ENCODE measurements around the gene VPS37B.

Gene VPS37B

GRCh38 chr12:122851820-122852219 is 44.1 kb downstream of the VPS37B start:
- peak; percentile 73 for DNase-seq

DNA sequence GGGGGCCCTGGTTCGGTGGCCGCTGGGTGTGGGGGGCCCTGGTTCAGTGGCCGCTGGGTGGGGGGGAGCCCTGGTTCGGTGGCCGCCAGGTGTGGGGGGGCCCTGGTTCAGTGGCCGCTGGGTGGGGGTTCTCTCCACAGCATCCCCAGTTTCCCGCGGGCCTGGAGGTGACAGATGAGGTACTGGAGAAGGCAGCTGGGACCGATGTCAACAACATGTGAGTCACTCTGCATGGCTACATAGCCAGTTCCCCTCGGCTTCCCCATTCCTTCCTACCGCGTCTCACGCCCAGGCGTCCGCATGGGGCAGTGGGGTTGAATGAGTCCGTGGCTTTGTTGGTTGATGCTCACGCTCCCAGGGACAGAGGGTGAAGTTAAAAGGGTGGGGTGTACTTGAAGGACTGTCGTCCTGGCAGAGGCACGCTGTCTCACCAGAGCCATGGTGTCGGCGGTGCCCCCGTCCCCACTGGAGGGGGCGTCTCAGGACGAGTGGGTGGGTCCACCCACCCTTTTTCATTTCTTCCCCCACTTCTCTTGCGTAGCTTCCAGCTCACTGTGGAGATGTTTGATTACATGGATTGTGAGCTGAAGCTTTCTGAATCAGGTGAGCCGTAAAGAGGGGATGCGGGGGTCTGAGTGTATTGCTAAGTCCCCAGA is 45.1 kb downstream of the VPS37B start:
- peak; percentile 31 for DNase-seq

- no peak for DNase-seq
Observed at GRCh38 chr12:122850048-122850445, 45.9 kb downstream of the VPS37B start.

- no peak for DNase-seq
Observed at GRCh38 chr12:122849352-122850047, 46.4 kb downstream of the VPS37B start.

- DNase-seq: no peak
Observed at GRCh38 chr12:122848471-122849351, 47.2 kb downstream of the VPS37B start.

DNA sequence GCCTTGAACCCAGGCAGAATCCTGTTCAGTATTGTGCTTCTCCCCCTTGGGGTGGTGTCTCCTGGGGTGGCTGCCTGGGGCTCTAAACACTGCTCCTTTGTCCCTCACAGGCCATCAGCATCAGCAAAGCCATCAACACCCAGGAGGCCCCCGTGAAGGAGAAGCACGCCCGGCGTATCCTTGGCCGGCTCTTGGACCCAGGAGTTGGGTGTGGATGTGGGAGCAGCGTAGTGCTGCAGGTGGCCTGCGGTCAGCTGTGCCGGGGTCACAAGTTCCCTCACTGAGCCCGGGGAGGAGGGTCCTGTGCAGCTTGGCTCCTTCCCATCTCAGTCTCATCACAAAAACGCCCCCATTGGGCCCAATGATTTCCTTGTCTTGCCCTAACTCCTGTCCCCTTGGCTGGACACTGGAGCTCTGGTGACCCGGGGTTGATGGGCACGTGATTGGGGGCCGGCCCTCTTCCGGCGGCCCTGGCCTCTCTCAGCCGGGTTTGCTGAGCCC is 48.0 kb downstream of the VPS37B start:
- DNase-seq: no peak

GRCh38 chr12:122847516-122847836 is 48.4 kb downstream of the VPS37B start:
- no peak for DNase-seq

- no peak for DNase-seq
Observed at GRCh38 chr12:122846622-122847515, 49.1 kb downstream of the VPS37B start.

DNA sequence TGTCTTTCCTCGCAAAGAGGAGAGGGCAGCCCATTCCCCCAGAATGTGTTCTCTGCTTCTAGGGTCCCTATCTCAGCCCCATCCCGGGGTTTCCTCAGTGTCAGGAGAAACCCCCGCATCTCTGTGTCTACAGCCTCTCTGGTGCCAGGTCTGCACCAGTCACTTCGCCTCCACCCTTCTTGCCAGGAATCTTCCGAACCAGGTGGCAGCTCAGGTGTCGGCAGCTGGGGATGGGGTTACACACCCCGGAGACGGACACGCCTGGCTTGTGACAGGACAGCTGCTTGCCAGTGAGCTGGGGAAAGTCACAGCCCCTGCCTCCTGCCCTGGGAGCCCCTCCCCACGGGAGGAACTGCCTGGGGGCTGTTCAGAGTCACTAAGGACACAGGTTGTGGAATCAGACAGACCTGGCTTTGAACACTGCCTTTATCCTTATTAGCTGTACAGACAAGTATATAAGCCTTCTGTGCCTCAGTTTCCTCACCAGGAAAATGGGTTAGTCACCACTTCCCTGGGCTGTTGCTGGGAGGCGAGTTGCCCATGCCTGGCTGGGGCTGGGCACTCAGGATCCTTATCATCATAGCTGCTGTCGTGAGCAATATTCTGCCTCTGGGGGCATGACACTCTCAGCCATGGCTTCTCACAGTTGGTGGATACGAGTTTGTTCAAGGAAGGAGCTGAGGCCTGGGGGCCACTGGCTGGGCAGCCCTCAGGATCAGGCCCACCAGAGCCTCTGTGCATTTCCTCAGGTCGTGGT is 49.9 kb downstream of the VPS37B start:
- no peak for DNase-seq

DNA sequence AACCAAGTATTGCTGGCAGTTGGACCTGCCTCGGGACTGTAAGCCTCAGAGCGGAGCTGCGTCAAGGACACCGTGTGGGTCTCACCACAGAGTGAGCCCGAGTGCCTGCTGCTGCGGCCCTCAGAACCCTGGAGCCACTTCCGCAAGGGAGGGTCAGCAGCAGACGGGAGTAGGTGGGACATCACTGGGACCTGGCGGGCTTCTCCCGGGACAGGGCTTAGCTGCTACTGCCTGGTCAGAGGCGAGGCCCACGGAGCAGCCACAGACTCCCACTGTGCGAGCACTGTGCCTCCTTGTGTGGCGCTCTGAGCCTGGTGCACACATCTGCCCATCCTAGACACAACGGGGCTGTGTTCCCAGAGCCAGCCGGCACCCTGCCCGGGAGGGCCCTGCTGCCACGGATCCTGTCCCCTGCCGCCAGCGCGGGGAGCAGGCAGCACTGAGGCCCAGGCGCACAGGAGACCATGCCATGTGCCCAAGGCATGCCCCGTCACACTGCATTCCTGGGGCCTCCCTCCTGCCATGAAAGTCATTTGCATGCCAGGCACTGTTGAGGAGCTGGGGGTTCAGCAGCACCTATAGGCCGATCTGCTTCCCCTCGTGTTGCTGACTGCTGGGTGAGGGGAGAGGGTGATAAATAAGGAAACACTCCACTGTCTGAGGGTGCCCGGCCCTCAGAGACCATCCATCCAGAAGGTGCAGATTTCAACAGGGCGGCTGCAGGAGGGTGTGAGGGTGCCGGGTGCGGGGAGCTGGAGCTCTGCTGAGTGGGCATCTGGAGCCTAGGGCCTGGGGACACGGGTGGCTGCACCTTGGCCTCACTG is 50.7 kb downstream of the VPS37B start:
- no peak for DNase-seq

- no peak for DNase-seq
Observed at GRCh38 chr12:122844366-122844971, 51.5 kb downstream of the VPS37B start.

- no peak for DNase-seq
Observed at GRCh38 chr12:122843455-122843854, 52.5 kb downstream of the VPS37B start.

DNA sequence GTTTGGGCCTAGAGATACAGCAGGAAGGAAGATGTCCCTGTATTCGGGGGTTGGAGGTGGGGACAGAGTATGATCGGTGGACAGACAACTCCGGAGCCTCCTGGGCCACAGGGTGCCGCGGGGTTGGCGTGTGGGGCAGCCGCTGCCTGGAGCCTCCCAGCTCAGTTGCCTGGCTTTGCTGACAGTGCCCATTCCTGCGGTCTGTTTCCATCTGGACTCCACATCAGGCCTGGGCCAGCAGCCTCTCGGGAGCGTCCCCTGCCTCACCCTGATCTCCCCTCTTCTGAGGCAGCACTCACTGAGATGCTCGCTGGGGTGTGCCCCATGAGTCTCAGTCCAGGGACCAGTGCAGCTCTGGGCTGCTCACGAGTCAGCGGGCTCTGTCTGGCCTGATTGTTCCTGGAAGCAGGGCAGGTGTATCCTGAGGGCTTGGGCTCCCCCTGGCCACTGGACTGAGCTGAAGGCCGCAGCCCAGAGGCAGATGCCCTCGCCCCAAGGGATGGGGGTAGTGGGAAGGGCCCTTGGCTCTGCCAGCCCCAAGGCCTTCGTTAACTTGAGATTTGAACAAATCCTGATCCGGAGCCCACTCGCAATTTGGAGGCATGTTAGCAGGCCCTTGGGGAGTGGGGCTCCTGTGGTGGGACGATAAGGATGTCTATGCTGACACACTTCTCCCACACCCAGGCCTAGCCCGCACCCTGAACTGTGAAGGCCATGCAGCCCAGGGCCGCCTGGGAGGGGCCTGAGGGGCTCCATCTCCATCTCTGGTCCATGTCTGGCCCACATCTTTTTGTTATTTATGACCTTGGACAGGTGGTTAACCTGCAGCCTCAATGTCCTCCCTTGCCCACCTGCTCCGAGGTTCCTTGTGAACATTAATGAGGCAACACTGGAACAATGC is 53.2 kb downstream of the VPS37B start:
- DNase-seq: no peak

DNA sequence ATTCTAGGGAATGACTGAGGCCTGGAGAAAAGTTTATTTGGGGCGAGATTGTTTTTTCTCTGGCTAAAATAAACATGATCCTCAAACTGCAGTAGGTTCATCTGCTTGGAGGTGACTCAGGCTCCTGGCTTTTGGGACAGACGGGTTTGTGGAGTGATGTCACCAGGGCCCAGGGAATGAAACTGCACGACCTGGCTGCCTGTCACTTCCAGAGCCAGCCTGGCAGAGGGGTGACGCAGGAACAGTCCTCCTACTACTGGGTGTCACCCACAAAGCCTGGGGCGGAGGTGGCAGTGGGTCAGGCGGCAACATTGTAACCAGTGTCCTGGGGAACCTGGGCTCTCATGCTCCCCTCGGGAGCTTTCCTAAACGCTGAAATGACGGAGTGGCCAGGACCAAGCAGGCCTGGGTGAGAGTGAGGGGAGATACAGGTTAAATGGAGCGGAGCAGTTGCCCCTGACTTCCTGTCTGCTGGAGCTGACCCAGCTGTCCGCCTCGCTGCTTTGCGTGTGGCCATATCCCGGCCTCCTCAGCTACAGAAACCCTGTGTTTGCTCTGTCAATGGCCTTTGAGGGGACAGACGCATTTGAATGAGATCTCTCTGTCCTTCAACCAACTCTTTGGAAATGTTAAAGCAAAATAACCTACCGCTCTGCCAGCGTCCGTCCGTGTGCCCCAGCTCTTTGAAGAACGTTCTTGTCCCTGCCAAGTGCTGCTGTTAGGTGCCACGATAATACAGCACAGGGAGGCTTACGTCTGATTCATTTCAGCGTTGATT is 54.2 kb downstream of the VPS37B start:
- peak; percentile 61 for DNase-seq

GRCh38 chr12:122840580-122841513 is 55.1 kb downstream of the VPS37B start:
- no peak for DNase-seq

- DNase-seq: no peak
Observed at GRCh38 chr12:122839907-122840554, 55.9 kb downstream of the VPS37B start.

GRCh38 chr12:122838841-122839240 is 57.1 kb downstream of the VPS37B start:
- DNase-seq: no peak
